ENCODE results near the gene RAPGEF4. TPM values are rescaled to one million over a fixed set of nuclear protein-coding genes. Genes with fewer than 3 reads are reported as not detected.

RAPGEF4 gene
- total and polyA plus RNA-seq, 2 of the 13 experiments (the other 11 are each of a cell fraction or from before 2014, with no cell fraction given) = 0.78 to 0.91 TPM

DNA sequence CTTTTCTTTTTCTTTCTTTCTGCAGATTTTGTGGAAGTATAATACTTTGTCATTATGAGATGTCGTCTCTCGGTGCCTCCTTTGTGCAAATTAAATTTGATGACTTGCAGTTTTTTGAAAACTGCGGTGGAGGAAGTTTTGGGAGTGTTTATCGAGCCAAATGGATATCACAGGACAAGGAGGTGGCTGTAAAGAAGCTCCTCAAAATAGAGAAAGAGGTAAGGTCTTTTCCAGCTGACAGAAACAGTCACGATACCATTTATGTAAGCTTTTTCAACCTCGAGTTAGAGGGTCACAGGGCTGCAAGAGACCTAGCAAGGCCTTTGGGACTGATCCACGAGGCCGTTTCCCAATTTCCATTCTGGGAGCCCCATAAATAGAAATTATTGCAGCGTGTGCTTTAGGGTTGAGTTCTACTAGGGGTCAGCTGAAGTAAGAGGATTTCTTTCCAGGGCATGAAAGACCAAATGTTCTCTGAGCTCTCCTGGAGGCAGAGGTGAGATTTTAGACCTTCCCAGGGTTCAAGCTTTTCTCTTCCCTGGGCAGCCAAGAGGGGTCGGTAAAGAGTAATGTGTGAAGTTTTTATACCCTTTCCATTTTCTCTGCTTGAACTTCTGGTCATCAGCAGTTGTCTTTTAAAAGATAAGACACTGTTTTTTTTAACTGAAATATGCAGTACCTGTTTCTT lies 355.5 kb downstream of the RAPGEF4 start:
- H3K27ac ChIP-seq (ENCODE audit: extremely low read length, insufficient read depth, low read length) = no peak overlapping the region
- in situ Hi-C loops (cut with HindIII; ENCODE audit: extremely low pct_ligation_motif_present, low pct_unique_long_range_greater_than_20kb) = no loop called here
- peaks cover 3% of the 10 kb centered on the region for H3K79me2 ChIP-seq (ENCODE audit: insufficient read depth, low read length)
- TF ChIP-seq MAFF (IDR thresholded peaks at IDR 0.05; ENCODE audit: low read depth, low read length) = peak; percentile 96
- peak; percentile 24; the same call in 1 of the 2 replicates for TF ChIP-seq ZFP1 (CRISPR knock-in tag; IDR thresholded peaks at IDR 0.05)
- no peak for TF ChIP-seq YY1 (IDR thresholded peaks at IDR 0.05; ENCODE audit: insufficient read depth, insufficient replicate concordance, low read depth, low read length)
- peak; percentile 96 for TF ChIP-seq MAFK (conservative IDR thresholded peaks at IDR 0.05 in 1 of 2, IDR thresholded peaks at IDR 0.05 in 1 of 2; ENCODE audit: low read length in 2 of 2)
- TF ChIP-seq NFE2L2 (IDR thresholded peaks at IDR 0.05; ENCODE audit: low read length) = peak; percentile 69
- no peak overlapping the region for H3K4me2 ChIP-seq (ENCODE audit: low read depth, low read length)
- intact Hi-C loops (cut with micrococcal nuclease; ENCODE audit: unreplicated experiment) = no loop called here
- peaks cover 0 to 16% of the 10 kb centered on the region in 2 experiments; a peak in 4 of 5 replicates for H3K36me3 ChIP-seq (replicated peaks in 1 of 2; ENCODE audit: control insufficient read depth in 1 of 2, insufficient read depth in 2 of 2, low read length in 2 of 2)
- no peak overlapping the region for H3K9ac ChIP-seq (ENCODE audit: insufficient read depth, low read depth, low read length)
- ChIA-PET CTCF (ENCODE audit: low intra/inter-chr PET ratio, low total read pairs) (no interaction called here), POLR2A (no interaction called here)
- no peaks in the 10 kb centered on the region for H3K9me3 ChIP-seq (ENCODE audit: low read length)
- FAIRE-seq (no peak), ATAC-seq (no peak), DNase-seq (ENCODE audit: low spot score) (no peak)
- 95% methylated on average over 10 of the region's 10 CpGs for WGBS (ENCODE audit: low lambda C conversion rate)
- no TSS peak for BruUV-seq (replicated peaks)
- no peak overlapping the region for H2AFZ ChIP-seq (ENCODE audit: low read length)
- H4K20me1 ChIP-seq (ENCODE audit: insufficient read depth, low read length) = no peaks in the 10 kb centered on the region
- H3K27me3 ChIP-seq (ENCODE audit: control insufficient read depth in 1 of 2, insufficient read depth in 2 of 2, low read length in 2 of 2) = no peaks in the 10 kb centered on the region
- peaks cover 23% of the 10 kb centered on the region for H3K4me1 ChIP-seq (ENCODE audit: insufficient read depth, low read length)
- H3K4me3 ChIP-seq (replicated peaks in 1 of 3; ENCODE audit: insufficient read depth in 1 of 3, low read depth in 2 of 3, low read length in 3 of 3) = no peak overlapping the region

- Histone ChIP-seq H3K4me1 (ENCODE audit: insufficient read depth, low read length) (peaks cover 23% of the 10 kb centered on the region), H3K27me3 (ENCODE audit: control insufficient read depth in 1 of 2, insufficient read depth in 2 of 2, low read length in 2 of 2) (no peaks in the 10 kb centered on the region), H3K27ac (ENCODE audit: extremely low read length, insufficient read depth, low read length) (no peak overlapping the region), H3K9ac (ENCODE audit: insufficient read depth, low read depth, low read length) (no peak overlapping the region), H3K4me3 (replicated peaks in 1 of 3; ENCODE audit: insufficient read depth in 1 of 3, low read depth in 2 of 3, low read length in 3 of 3) (no peak overlapping the region), H4K20me1 (ENCODE audit: insufficient read depth, low read length) (no peaks in the 10 kb centered on the region), H2AFZ (ENCODE audit: low read length) (no peak overlapping the region), H3K79me2 (ENCODE audit: insufficient read depth, low read length) (peaks cover 3% of the 10 kb centered on the region), H3K4me2 (ENCODE audit: low read depth, low read length) (no peak overlapping the region), H3K36me3 (replicated peaks in 1 of 2; ENCODE audit: control insufficient read depth in 1 of 2, insufficient read depth in 2 of 2, low read length in 2 of 2) (peaks cover 0 to 19% of the 10 kb centered on the region in 2 experiments; a peak in 4 of 5 replicates), H3K9me3 (ENCODE audit: low read length) (no peaks in the 10 kb centered on the region)
- ATAC-seq (no peak), FAIRE-seq (no peak), DNase-seq (ENCODE audit: low spot score) (no peak)
- ChIA-PET POLR2A (no interaction called here), CTCF (ENCODE audit: low intra/inter-chr PET ratio, low total read pairs) (no interaction called here)
- 92% methylated on average over 4 of the region's 4 CpGs for WGBS (ENCODE audit: low lambda C conversion rate)
- intact Hi-C loops (cut with micrococcal nuclease; ENCODE audit: unreplicated experiment) = no loop called here
- BruUV-seq (replicated peaks) = no TSS peak
- in situ Hi-C loops (cut with HindIII; ENCODE audit: extremely low pct_ligation_motif_present, low pct_unique_long_range_greater_than_20kb) = no loop called here
- TF ChIP-seq, protein P1, sequence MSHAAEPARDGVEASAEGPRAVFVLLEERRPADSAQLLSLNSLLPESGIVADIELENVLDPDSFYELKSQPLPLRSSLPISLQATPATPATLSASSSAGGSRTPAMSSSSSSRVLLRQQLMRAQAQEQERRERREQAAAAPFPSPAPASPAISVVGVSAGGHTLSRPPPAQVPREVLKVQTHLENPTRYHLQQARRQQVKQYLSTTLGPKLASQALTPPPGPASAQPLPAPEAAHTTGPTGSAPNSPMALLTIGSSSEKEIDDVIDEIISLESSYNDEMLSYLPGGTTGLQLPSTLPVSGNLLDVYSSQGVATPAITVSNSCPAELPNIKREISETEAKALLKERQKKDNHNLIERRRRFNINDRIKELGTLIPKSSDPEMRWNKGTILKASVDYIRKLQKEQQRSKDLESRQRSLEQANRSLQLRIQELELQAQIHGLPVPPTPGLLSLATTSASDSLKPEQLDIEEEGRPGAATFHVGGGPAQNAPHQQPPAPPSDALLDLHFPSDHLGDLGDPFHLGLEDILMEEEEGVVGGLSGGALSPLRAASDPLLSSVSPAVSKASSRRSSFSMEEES (CRISPR knock-in tag; IDR thresholded peaks at IDR 0.05) = no peak
- TF ChIP-seq PRDM15 (CRISPR knock-in tag; IDR thresholded peaks at IDR 0.05) (no peak), BRD4 (CRISPR knock-in tag; IDR thresholded peaks at IDR 0.05) (no peak), ATF3 (CRISPR knock-in tag; IDR thresholded peaks at IDR 0.05) (no peak)
- TF ChIP-seq, protein P2, sequence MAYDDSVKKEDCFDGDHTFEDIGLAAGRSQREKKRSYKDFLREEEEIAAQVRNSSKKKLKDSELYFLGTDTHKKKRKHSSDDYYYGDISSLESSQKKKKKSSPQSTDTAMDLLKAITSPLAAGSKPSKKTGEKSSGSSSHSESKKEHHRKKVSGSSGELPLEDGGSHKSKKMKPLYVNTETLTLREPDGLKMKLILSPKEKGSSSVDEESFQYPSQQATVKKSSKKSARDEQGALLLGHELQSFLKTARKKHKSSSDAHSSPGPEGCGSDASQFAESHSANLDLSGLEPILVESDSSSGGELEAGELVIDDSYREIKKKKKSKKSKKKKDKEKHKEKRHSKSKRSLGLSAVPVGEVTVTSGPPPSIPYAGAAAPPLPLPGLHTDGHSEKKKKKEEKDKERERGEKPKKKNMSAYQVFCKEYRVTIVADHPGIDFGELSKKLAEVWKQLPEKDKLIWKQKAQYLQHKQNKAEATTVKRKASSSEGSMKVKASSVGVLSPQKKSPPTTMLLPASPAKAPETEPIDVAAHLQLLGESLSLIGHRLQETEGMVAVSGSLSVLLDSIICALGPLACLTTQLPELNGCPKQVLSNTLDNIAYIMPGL (CRISPR knock-in tag; IDR thresholded peaks at IDR 0.05; ENCODE audit: borderline replicate concordance in 1 of 2, low read depth in 1 of 2) = no peak
Observed at GRCh38 chr2:173091910-173092309, 356.3 kb downstream of the RAPGEF4 start.

Measured in HepG2 (cell line).